H1 (cell line): ENCODE data around the gene KLHL36. TPM values are rescaled to one million over a fixed set of nuclear protein-coding genes. Genes with fewer than 3 reads are reported as not detected.

ENCODE experiments used
- CEBPB ChIP-seq: IDR thresholded peaks from 2 replicates; pipeline ENCODE4 v1.6.1; 2012; ENCODE audit warnings: low read depth, low read length
- CHD7 ChIP-seq: fragments of 300-600 bp; sonication (generic); IDR thresholded peaks from 2 replicates; pipeline ENCODE4 v1.7.1; 2012; ENCODE audit warnings: low read length, moderate library complexity, mild to moderate bottlenecking, inconsistent platforms; ENCODE audit not compliant: insufficient replicate concordance
- CREB1 ChIP-seq: IDR thresholded peaks from 2 replicates; pipeline ENCODE4 v1.6.1; 2012; ENCODE audit warnings: inconsistent platforms
- KDM1A ChIP-seq: fragments of 200-600, 300-600 bp; sonication (generic); IDR thresholded peaks from 2 replicates; pipeline ENCODE4 v1.7.1; 2016; ENCODE audit warnings: mild to moderate bottlenecking, low read length, borderline replicate concordance
- MAFK ChIP-seq: IDR thresholded peaks from 2 replicates; pipeline ENCODE4 v1.6.1; 2012; ENCODE audit warnings: low read depth, mild to moderate bottlenecking, improper control_type of control experiment, low read length
- MAX ChIP-seq: IDR thresholded peaks from 2 replicates; pipeline ENCODE4 v1.6.1; 2012; ENCODE audit warnings: inconsistent platforms
- POLR2A ChIP-seq, 2 experiments: IDR thresholded peaks; 1 replicate in 1 of 2; 2 replicates in 1 of 2; pipeline ENCODE4 v1.6.1; 2011; ENCODE audit warnings: low read depth in 2 of 2, low read length in 2 of 2, mild to moderate bottlenecking in 2 of 2; ENCODE audit errors: control extremely low read depth in 1 of 2
- POU5F1 ChIP-seq: IDR thresholded peaks from 2 replicates; pipeline ENCODE4 v1.6.1; 2011; ENCODE audit warnings: low read depth, mild to moderate bottlenecking, low read length, moderate library complexity
- RBBP5 ChIP-seq: IDR thresholded peaks from 2 replicates; pipeline ENCODE4 v1.7.1; 2012; ENCODE audit warnings: low read depth, mild to moderate bottlenecking, inconsistent platforms, low read length, moderate library complexity, borderline replicate concordance
- polyA plus RNA-seq, 7 experiments: library from polyadenylated mRNA; depleted of rRNA in 3 of 7; stranded (reverse) in 5 of 7; unstranded in 2 of 7; fragments of >200 nt in 5 of 7; fragments of 200-250 nt in 2 of 7; gene quantifications; 1 replicate in 5 of 7; 2 replicates in 1 of 7; 4 replicates in 1 of 7; pipeline versions ENCODE4 v1.2.1 to v1.2.3, GENCODE V29; 2011 to 2013; ENCODE audit warnings: missing spikeins in 2 of 7, mixed read lengths in 2 of 7
- total RNA-seq: library from RNA; stranded (reverse); fragmentation: NEBNext Ultra II Directional; extraction: Animal tissue kit (Norgen Biotek cat#: 25700); gene quantifications from 2 replicates; pipeline ENCODE4 v1.2.1, GENCODE V29; 2021

The KLHL36 gene
- total and polyA plus RNA-seq, 2 of the 8 experiments (the other 6 are each of a cell fraction or from before 2014, with no cell fraction given): 22.9 to 33.6 TPM

- TF ChIP-seq CREB1 (no peak), CEBPB (no peak), MAFK (no peak), POU5F1 (no peak), CHD7 (no peak), RBBP5 (no peak), POLR2A (IDR thresholded peaks at IDR 0.05; ENCODE audit: control extremely low read depth in 1 of 2, low read depth in 2 of 2, low read length in 2 of 2) (no peak), KDM1A (no peak), MAX (no peak)
These were observed 22.8 kb upstream of the KLHL36 start (continued) for GRCh38 chr16:84625556-84625955.
